ENCODE results near the gene HSD17B1. TPM values are rescaled to one million over a fixed set of nuclear protein-coding genes. Genes with fewer than 3 reads are reported as not detected.
"Not testable (repeated sequence)": the region's sequence is repeated elsewhere in the genome, so short reads cannot be mapped to it uniquely, and the experiment has no call there.

Gene HSD17B1
- total and polyA plus RNA-seq, 2 donors = 1.1 to 6.1 TPM

- DNase-seq (ENCODE audit: low read depth in 6 of 9, low spot score in 9 of 9); H3K4me3 ChIP-seq (ENCODE audit: low read length in 2 of 2); H3K9me3 ChIP-seq (ENCODE audit: control insufficient read depth in 2 of 2, insufficient read depth in 1 of 2, low read length in 1 of 2); H3K27me3 ChIP-seq (ENCODE audit: control insufficient read depth in 2 of 2, insufficient read depth in 1 of 2, low read length in 1 of 2): not testable (repeated sequence)
- peak overlapping the region in 1 of 2 donors; percentile 23 for H3K27ac ChIP-seq (ENCODE audit: low read depth in 1 of 2, low read length in 1 of 2)
- peaks cover 23 to 38% of the 10 kb centered on the region in 2 donors for H3K36me3 ChIP-seq (ENCODE audit: control insufficient read depth in 2 of 2, insufficient read depth in 2 of 2, low read length in 1 of 2)
- H3K4me1 ChIP-seq (ENCODE audit: control insufficient read depth in 2 of 2, insufficient read depth in 2 of 2, low read length in 2 of 2) = peaks cover 7 to 32% of the 10 kb centered on the region in 2 donors
- WGBS = 97% methylated on average over 4 of the region's 4 CpGs
Observed at GRCh38 chr17:42540558-42540957, 12.2 kb upstream of the HSD17B1 start.

- no peak overlapping the region for H3K4me3 ChIP-seq (ENCODE audit: low read length in 2 of 2)
- peaks cover 23 to 38% of the 10 kb centered on the region in 2 donors for H3K36me3 ChIP-seq (ENCODE audit: control insufficient read depth in 2 of 2, insufficient read depth in 2 of 2, low read length in 1 of 2)
- peaks cover 0 to 4% of the 10 kb centered on the region in 2 donors for H3K9me3 ChIP-seq (ENCODE audit: control insufficient read depth in 2 of 2, insufficient read depth in 1 of 2, low read length in 1 of 2)
- peak overlapping the region in 1 of 2 donors; percentile 23 for H3K27ac ChIP-seq (ENCODE audit: low read depth in 1 of 2, low read length in 1 of 2)
- peaks cover 7 to 28% of the 10 kb centered on the region in 2 donors for H3K4me1 ChIP-seq (ENCODE audit: control insufficient read depth in 2 of 2, insufficient read depth in 2 of 2, low read length in 2 of 2)
- DNase-seq (ENCODE audit: low read depth in 6 of 9, low spot score in 9 of 9) = peak in 2 of 9 donors; percentile 45 to 69
- WGBS = 87% methylated on average over 17 of the region's 17 CpGs
- no peaks in the 10 kb centered on the region for H3K27me3 ChIP-seq (ENCODE audit: control insufficient read depth in 2 of 2, insufficient read depth in 1 of 2, low read length in 1 of 2)
Observed at GRCh38 chr17:42541041-42541833, 11.5 kb upstream of the HSD17B1 start.

GRCh38 chr17:42543190-42544079 is 9.3 kb upstream of the HSD17B1 start:
- Histone ChIP-seq H3K9me3 (ENCODE audit: control insufficient read depth in 2 of 2, insufficient read depth in 1 of 2, low read length in 1 of 2) (no peaks in the 10 kb centered on the region), H3K27me3 (ENCODE audit: control insufficient read depth in 2 of 2, insufficient read depth in 1 of 2, low read length in 1 of 2) (peaks cover 0 to 10% of the 10 kb centered on the region in 2 donors), H3K27ac (ENCODE audit: low read depth in 1 of 2, low read length in 1 of 2) (no peak overlapping the region), H3K36me3 (ENCODE audit: control insufficient read depth in 2 of 2, insufficient read depth in 2 of 2, low read length in 1 of 2) (peaks cover 23 to 35% of the 10 kb centered on the region in 2 donors), H3K4me3 (ENCODE audit: low read length in 2 of 2) (no peak overlapping the region), H3K4me1 (ENCODE audit: control insufficient read depth in 2 of 2, insufficient read depth in 2 of 2, low read length in 2 of 2) (peaks cover 4 to 25% of the 10 kb centered on the region in 2 donors)
- WGBS = 98% methylated on average over 39 of the region's 39 CpGs
- no peak for DNase-seq (ENCODE audit: low read depth in 6 of 9, low spot score in 9 of 9)

- H3K36me3 ChIP-seq (ENCODE audit: control insufficient read depth in 2 of 2, insufficient read depth in 2 of 2, low read length in 1 of 2) = peaks cover 23 to 27% of the 10 kb centered on the region in 2 donors
Observed at GRCh38 chr17:42544874-42545283, 7.8 kb upstream of the HSD17B1 start.

GRCh38 chr17:42545755-42546505 is 6.8 kb upstream of the HSD17B1 start:
- not testable (repeated sequence) for DNase-seq (ENCODE audit: low read depth in 6 of 9, low spot score in 9 of 9); H3K9me3 ChIP-seq (ENCODE audit: control insufficient read depth in 2 of 2, insufficient read depth in 1 of 2, low read length in 1 of 2)
- 96% methylated on average over 9 of the region's 9 CpGs for WGBS

More at GRCh38 chr17:42544874-42545283, 7.8 kb upstream of the HSD17B1 start:
- DNase-seq (ENCODE audit: low read depth in 6 of 9, low spot score in 9 of 9) = no peak
- peaks cover 4 to 32% of the 10 kb centered on the region in 2 donors for H3K4me1 ChIP-seq (ENCODE audit: control insufficient read depth in 2 of 2, insufficient read depth in 2 of 2, low read length in 2 of 2)
- WGBS = 83% methylated on average over 8 of the region's 8 CpGs
- peaks cover 0 to 17% of the 10 kb centered on the region in 2 donors for H3K27me3 ChIP-seq (ENCODE audit: control insufficient read depth in 2 of 2, insufficient read depth in 1 of 2, low read length in 1 of 2)
- H3K27ac ChIP-seq (ENCODE audit: low read depth in 1 of 2, low read length in 1 of 2) = no peak overlapping the region
- no peaks in the 10 kb centered on the region for H3K9me3 ChIP-seq (ENCODE audit: control insufficient read depth in 2 of 2, insufficient read depth in 1 of 2, low read length in 1 of 2)
- no peak overlapping the region for H3K4me3 ChIP-seq (ENCODE audit: low read length in 2 of 2)

GRCh38 chr17:42547001-42547461 is 5.7 kb upstream of the HSD17B1 start:
- 96% methylated on average over 23 of the region's 23 CpGs for WGBS
- H3K4me3 ChIP-seq (ENCODE audit: low read length in 2 of 2) = no peak overlapping the region
- DNase-seq (ENCODE audit: low read depth in 6 of 9, low spot score in 9 of 9) = no peak
- peaks cover 17 to 19% of the 10 kb centered on the region in 2 donors for H3K36me3 ChIP-seq (ENCODE audit: control insufficient read depth in 2 of 2, insufficient read depth in 2 of 2, low read length in 1 of 2)
- peaks cover 4 to 18% of the 10 kb centered on the region in 2 donors for H3K4me1 ChIP-seq (ENCODE audit: control insufficient read depth in 2 of 2, insufficient read depth in 2 of 2, low read length in 2 of 2)
- peaks cover 0 to 17% of the 10 kb centered on the region in 2 donors for H3K27me3 ChIP-seq (ENCODE audit: control insufficient read depth in 2 of 2, insufficient read depth in 1 of 2, low read length in 1 of 2)
- H3K9me3 ChIP-seq (ENCODE audit: control insufficient read depth in 2 of 2, insufficient read depth in 1 of 2, low read length in 1 of 2) = no peaks in the 10 kb centered on the region
- peak overlapping the region in 1 of 2 donors; percentile 18 for H3K27ac ChIP-seq (ENCODE audit: low read depth in 1 of 2, low read length in 1 of 2)

More at GRCh38 chr17:42545755-42546505, 6.8 kb upstream of the HSD17B1 start:
- H3K36me3 ChIP-seq (ENCODE audit: control insufficient read depth in 2 of 2, insufficient read depth in 2 of 2, low read length in 1 of 2) = peaks cover 21 to 26% of the 10 kb centered on the region in 2 donors
- not testable (repeated sequence) for H3K27ac ChIP-seq (ENCODE audit: low read depth in 1 of 2, low read length in 1 of 2); H3K4me3 ChIP-seq (ENCODE audit: low read length in 2 of 2)
- peaks cover 4 to 27% of the 10 kb centered on the region in 2 donors for H3K4me1 ChIP-seq (ENCODE audit: control insufficient read depth in 2 of 2, insufficient read depth in 2 of 2, low read length in 2 of 2)
- H3K27me3 ChIP-seq (ENCODE audit: control insufficient read depth in 2 of 2, insufficient read depth in 1 of 2, low read length in 1 of 2) = peaks cover 0 to 17% of the 10 kb centered on the region in 2 donors

- H3K36me3 ChIP-seq (ENCODE audit: control insufficient read depth in 2 of 2, insufficient read depth in 2 of 2, low read length in 1 of 2) = peaks cover 13 to 14% of the 10 kb centered on the region in 2 donors
- 96% methylated on average over 14 of the region's 14 CpGs for WGBS
- peaks cover 6 to 15% of the 10 kb centered on the region in 2 donors for H3K4me1 ChIP-seq (ENCODE audit: control insufficient read depth in 2 of 2, insufficient read depth in 2 of 2, low read length in 2 of 2)
- no peaks in the 10 kb centered on the region for H3K9me3 ChIP-seq (ENCODE audit: control insufficient read depth in 2 of 2, insufficient read depth in 1 of 2, low read length in 1 of 2)
- H3K27me3 ChIP-seq (ENCODE audit: control insufficient read depth in 2 of 2, insufficient read depth in 1 of 2, low read length in 1 of 2) = peaks cover 0 to 17% of the 10 kb centered on the region in 2 donors
- no peak overlapping the region for H3K27ac ChIP-seq (ENCODE audit: low read depth in 1 of 2, low read length in 1 of 2)
- no peak overlapping the region for H3K4me3 ChIP-seq (ENCODE audit: low read length in 2 of 2)
- no peak for DNase-seq (ENCODE audit: low read depth in 6 of 9, low spot score in 9 of 9)
Observed at GRCh38 chr17:42547698-42548069, 5.0 kb upstream of the HSD17B1 start.

- 23% methylated on average over 74 of the region's 74 CpGs for WGBS
- Histone ChIP-seq H3K36me3 (ENCODE audit: control insufficient read depth in 2 of 2, insufficient read depth in 2 of 2, low read length in 1 of 2) (peaks cover 10% of the 10 kb centered on the region in 2 donors), H3K27me3 (ENCODE audit: control insufficient read depth in 2 of 2, insufficient read depth in 1 of 2, low read length in 1 of 2) (peaks cover 0 to 17% of the 10 kb centered on the region in 2 donors), H3K9me3 (ENCODE audit: control insufficient read depth in 2 of 2, insufficient read depth in 1 of 2, low read length in 1 of 2) (no peaks in the 10 kb centered on the region), H3K4me1 (ENCODE audit: control insufficient read depth in 2 of 2, insufficient read depth in 2 of 2, low read length in 2 of 2) (peaks cover 8 to 16% of the 10 kb centered on the region in 2 donors), H3K27ac (ENCODE audit: low read depth in 1 of 2, low read length in 1 of 2) (no peak overlapping the region), H3K4me3 (ENCODE audit: low read length in 2 of 2) (peak overlapping the region; percentile 22 to 50)
- peak in 4 of 9 donors; percentile 61 to 82 (median 76) for DNase-seq (ENCODE audit: low read depth in 6 of 9, low spot score in 9 of 9)
Observed at GRCh38 chr17:42548070-42548837, 4.5 kb upstream of the HSD17B1 start.

All from thymus (tissue), 11 donors.